ENCODE data around the gene SCD5. TPM values are rescaled to one million over a fixed set of nuclear protein-coding genes. Genes with fewer than 3 reads are reported as not detected.
"Not testable (repeated sequence)": the region's sequence is repeated elsewhere in the genome, so short reads cannot be mapped to it uniquely, and the experiment has no call there.

SCD5 gene
- total and polyA plus RNA-seq, 12 donors, result 85.9 to 585 (median 229) TPM

DNA sequence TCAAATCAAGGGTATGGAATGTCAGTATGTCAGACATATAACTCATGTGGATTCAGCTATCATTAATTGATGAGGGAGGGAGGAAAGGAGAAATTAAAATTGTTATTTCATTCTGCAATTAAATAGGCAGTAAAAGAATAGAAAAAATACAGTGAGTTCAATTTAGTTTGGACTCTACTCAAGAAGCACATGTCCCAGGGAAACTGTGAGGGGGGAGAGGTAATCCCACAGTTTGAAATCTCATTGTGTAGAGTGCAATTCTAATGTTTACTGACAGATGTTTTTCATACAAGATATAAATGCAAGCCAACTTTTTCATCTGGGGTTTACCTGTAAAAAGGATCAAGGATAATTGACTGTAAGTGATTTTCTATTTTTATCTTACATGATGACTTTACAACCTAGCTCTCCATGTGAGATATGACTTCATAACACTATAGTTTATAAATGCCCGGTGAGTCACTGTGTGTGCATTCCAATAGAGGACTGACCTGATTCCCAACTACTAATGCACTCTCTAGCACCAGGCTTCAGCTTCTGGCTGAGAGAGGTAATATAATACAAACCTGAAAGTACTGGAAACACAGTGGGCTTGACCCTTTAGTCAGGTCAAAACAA lies 35.2 kb upstream of the SCD5 start:
- peaks cover 0 to 43% of the 10 kb centered on the region in 2 donors for H3K36me3 ChIP-seq (replicated peaks in 1 of 2)
- TF ChIP-seq, protein P1, sequence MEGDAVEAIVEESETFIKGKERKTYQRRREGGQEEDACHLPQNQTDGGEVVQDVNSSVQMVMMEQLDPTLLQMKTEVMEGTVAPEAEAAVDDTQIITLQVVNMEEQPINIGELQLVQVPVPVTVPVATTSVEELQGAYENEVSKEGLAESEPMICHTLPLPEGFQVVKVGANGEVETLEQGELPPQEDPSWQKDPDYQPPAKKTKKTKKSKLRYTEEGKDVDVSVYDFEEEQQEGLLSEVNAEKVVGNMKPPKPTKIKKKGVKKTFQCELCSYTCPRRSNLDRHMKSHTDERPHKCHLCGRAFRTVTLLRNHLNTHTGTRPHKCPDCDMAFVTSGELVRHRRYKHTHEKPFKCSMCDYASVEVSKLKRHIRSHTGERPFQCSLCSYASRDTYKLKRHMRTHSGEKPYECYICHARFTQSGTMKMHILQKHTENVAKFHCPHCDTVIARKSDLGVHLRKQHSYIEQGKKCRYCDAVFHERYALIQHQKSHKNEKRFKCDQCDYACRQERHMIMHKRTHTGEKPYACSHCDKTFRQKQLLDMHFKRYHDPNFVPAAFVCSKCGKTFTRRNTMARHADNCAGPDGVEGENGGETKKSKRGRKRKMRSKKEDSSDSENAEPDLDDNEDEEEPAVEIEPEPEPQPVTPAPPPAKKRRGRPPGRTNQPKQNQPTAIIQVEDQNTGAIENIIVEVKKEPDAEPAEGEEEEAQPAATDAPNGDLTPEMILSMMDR (IDR thresholded peaks at IDR 0.05), result peak in 2 of 6 experiments; percentile 8 to 12
- TF ChIP-seq POLR2A (IDR thresholded peaks at IDR 0.05), result no peak
- H3K27ac ChIP-seq, result peak overlapping the region in 2 of 5 donors; percentile 2 to 6
- DNase-seq, result peak in 3 of 7 donors; percentile 19 to 39 (median 25)
- H3K27me3 ChIP-seq, result no peaks in the 10 kb centered on the region
- peaks cover 0 to 4% (median 0%) of the 10 kb centered on the region in 3 donors for H3K9me3 ChIP-seq (replicated peaks in 1 of 3)
- peaks cover 0 to 4% of the 10 kb centered on the region in 2 donors for H3K4me1 ChIP-seq (replicated peaks in 1 of 2)
- WGBS, 4 donors, result 49 to 64% (median 54%) methylated on average over 1 of the region's 1 CpG
- intact Hi-C loops (cut with DNase I), result no loop called here
- no peak overlapping the region for H3K4me3 ChIP-seq

- H3K4me1 ChIP-seq (replicated peaks in 1 of 2); H3K9me3 ChIP-seq (replicated peaks in 1 of 3); H3K4me3 ChIP-seq; DNase-seq; H3K27me3 ChIP-seq; H3K27ac ChIP-seq; intact Hi-C loops (cut with DNase I): not testable (repeated sequence)
- H3K36me3 ChIP-seq (replicated peaks in 1 of 2), result peaks cover 0 to 43% of the 10 kb centered on the region in 2 donors
- 84 to 92% (median 90%) methylated on average over 4 of the region's 4 CpGs for WGBS, 4 donors
Measured at GRCh38 chr4:82833060-82833459, 34.5 kb upstream of the SCD5 start.

- intact Hi-C loops (cut with DNase I), result loop anchor here in 1 of 2 donors (10.0 kb wide), 1 partner anchor 59 kb away; no protein-coding TSS in a partner anchor
Measured at GRCh38 chr4:82825425-82825824, 26.8 kb upstream of the SCD5 start.

DNA sequence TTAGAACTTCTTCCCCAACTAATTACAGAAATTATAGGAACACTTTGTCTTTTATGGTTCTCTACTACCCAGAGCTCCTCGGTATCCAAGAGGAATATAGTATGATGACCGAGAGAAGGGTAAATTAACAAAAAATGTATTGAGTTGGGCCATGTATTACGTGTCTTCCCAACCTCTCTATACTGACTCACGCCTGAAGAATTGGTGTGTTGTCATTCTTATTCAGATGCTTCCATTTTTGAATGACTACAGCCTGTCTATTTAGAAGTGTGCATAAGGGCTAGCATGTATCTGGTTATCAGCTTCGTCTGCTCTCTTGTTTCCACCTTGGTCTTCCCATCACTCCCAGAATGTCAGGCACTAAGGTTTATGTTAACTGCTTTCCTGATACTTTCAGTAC lies 24.5 kb upstream of the SCD5 start:
- no peaks in the 10 kb centered on the region for H3K27me3 ChIP-seq
- intact Hi-C loops (cut with DNase I), result loop anchor here in 1 of 2 donors (10.0 kb wide), 1 partner anchor 62 kb away; no protein-coding TSS in a partner anchor
- TF ChIP-seq, protein P1 (IDR thresholded peaks at IDR 0.05), result no peak
- TF ChIP-seq POLR2A (IDR thresholded peaks at IDR 0.05), result no peak
- DNase-seq, result no peak
- H3K9me3 ChIP-seq (replicated peaks in 1 of 3), result no peaks in the 10 kb centered on the region
- no peaks in the 10 kb centered on the region for H3K4me1 ChIP-seq (replicated peaks in 1 of 2)
- no peak overlapping the region for H3K4me3 ChIP-seq
- peaks cover 0 to 98% of the 10 kb centered on the region in 2 donors for H3K36me3 ChIP-seq (replicated peaks in 1 of 2)
- 90 to 97% (median 95%) methylated on average over 5 of the region's 5 CpGs for WGBS, 4 donors
- H3K27ac ChIP-seq, result no peak overlapping the region

More at GRCh38 chr4:82825425-82825824, 26.8 kb upstream of the SCD5 start:
- Histone ChIP-seq H3K27ac (no peak overlapping the region), H3K9me3 (replicated peaks in 1 of 3) (peaks cover 0 to 4% (median 0%) of the 10 kb centered on the region in 3 donors), H3K4me3 (no peak overlapping the region), H3K4me1 (replicated peaks in 1 of 2) (no peaks in the 10 kb centered on the region), H3K27me3 (no peaks in the 10 kb centered on the region), H3K36me3 (replicated peaks in 1 of 2) (peaks cover 0 to 88% of the 10 kb centered on the region in 2 donors)
- no peak for DNase-seq
- WGBS, 4 donors, result 84 to 89% (median 87%) methylated on average over 3 of the region's 3 CpGs
- TF ChIP-seq, protein P1 (IDR thresholded peaks at IDR 0.05), result no peak
- no peak for TF ChIP-seq POLR2A (IDR thresholded peaks at IDR 0.05)
